Inflammatory macrophage treated with lipopolysaccharide for 4 hours (primary cell): ENCODE data around the gene ZDHHC11.
A peak's percentile ranks its signal among the peaks of the same experiment; 100 is the strongest.
"Not testable (repeated sequence)": the region's sequence is repeated elsewhere in the genome, so short reads cannot be mapped to it uniquely, and the experiment has no call there.

Source experiments
- DNase-seq: peaks from one replicate; pipeline ENCODE4 v3.0.0-alpha.2; 2020

The ZDHHC11 gene

DNA sequence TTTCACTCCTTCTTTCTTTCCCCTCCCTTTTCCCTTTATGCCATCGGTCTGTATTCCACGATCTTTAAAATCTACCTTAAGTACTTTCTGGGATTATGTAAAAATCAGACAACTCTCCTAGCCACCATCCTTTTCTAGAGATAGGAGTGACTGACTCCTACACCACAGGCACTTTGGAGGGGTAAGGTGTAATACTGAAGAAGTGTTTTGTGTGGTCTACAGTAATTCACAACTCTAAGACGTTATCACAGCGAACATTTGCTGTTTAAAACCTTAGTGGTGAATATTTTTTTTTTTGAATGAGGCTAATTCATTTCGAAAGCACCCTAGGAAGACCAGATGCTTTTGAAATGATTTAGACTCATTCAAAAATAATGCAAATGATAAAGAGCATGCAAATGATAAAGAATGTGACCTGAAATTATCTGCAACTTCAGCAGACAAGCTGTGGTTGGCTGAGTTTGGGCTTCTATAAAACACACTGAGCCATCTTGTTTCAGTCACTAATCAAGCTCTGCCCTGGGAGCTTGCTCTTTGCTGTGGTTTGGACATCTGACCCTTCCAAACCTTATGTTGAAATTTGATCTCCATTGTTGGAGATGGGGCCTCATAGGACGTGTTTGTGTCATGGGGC is 52.2 kb downstream of the ZDHHC11 start:
- not testable (repeated sequence) for DNase-seq

DNA sequence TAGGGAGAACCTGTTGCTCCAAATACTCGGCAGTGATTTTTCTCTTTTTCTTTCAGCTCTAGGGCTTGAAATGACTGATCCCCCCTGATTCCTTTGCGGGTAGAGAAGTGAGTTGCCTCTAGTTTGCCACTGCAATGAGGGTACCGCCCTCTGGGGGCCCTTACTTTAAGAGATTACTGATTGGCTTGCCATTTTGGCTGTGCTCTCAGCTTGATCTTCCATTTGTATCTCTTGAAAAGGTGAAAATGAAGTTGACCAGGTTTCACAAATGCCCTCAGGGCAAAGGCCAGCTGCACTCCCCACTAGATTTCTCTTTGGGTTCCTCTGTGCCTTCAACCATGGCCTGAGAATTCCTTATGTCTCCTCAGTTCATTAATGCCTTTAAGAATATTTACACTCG is 52.8 kb downstream of the ZDHHC11 start:
- not testable (repeated sequence) for DNase-seq

DNA sequence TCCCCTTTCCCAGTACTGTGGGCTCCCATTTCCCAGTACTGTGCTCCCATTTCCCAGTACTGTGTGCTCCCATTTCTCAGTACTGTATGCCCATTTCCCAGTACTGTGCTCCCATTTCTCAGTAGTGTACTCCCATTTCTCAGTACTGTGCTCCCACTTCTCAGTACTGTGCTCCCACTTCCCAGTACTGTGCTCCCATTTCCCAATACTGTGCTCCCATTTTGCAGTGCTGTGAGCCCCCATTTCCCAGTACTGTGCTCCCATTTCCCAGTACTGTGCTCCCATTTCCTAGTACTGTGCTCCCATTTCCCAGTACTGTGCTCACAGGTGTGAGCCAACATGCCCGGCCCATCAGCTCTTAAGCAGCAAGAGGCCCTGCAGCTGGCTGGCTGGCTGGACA is 54.9 kb downstream of the ZDHHC11 start:
- DNase-seq: not testable (repeated sequence)

DNA sequence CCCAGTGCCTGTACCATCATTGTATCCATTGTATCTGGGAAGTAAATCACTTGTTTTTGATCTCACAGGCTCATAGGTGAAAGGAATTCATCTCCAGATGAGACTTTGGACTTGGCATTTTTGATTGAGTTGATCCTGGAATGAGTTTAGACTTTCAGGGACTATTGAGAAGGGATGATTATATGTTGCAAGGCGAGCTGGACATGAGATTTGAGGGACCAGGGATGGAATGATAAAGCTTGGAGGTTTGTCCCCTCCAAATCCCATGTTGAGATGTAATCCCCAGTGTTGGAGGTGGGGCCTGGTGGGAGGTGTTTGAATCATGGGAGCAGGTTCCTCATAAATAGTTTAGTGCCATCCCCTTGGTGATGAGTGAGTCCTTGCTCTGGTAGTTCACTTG is 55.8 kb downstream of the ZDHHC11 start:
- DNase-seq: not testable (repeated sequence)

DNA sequence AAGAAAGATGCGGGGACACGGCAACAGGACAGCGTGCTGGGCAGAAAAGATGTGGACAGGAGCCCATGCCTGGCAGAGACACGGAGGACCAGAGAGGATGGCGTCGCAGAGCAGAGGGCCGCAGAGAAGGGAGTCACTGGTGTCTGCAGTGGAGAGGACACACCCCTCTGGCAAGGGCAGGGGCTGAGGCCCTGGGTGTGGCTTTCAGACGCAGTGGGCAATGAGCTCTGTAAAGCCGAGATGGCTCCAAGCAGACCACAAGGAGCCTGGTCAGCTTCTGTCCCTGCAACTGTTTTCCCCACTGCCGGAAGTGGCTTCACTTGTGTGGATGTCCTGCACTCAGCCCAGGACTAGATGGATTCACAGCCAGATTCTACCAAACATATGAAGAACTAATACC is 62.1 kb downstream of the ZDHHC11 start:
- DNase-seq: not testable (repeated sequence)

DNA sequence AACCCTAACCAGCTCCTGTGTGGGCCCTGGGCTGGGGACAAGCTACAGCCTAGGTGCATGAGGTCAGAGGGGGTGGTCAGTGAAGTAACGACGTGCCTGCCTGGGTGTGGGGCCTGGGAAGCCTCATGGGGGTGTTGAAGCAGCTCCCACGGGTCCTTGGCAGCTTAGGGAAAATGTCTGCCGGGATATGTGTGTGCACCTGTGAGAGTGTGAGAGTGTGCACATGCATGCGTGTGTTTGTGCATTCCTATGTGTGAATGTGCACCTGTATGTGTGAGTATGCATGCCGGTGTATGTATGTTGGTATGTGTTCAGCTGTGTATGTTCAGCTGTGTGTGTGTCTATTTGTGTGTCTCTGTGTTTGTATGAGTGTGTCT is 62.9 kb downstream of the ZDHHC11 start:
- DNase-seq: not testable (repeated sequence)

DNA sequence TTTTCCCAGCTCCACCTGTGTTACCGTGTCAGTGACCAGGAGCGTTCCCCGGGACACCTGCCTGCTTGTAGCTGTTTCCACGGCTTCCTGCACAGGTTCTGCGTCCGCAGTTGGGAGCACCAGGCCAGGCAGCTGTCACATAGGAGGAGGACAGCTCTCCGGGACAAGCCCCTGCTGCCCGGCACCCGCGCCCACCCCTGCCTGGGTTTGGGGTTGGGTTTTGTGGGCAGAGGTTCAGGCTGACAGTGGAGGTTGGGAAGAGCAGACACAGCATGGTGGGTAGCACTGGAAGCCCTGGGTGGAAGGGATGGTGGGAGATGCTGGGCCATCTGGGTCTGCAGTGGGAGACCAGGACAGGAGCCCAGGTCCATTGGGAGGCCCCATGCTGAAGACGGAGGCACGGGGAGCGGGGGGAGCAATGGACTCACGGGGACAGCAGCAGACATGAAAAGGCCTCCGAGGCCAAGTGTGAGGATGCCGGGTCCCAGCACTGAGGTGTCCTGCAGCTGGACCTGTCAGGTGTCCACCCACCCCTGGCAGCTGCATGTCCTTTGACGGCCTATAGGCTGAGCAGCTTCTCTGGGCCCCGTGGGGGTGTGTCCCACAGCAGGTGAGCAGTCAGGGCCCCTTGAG is 63.4 kb downstream of the ZDHHC11 start:
- not testable (repeated sequence) for DNase-seq

DNA sequence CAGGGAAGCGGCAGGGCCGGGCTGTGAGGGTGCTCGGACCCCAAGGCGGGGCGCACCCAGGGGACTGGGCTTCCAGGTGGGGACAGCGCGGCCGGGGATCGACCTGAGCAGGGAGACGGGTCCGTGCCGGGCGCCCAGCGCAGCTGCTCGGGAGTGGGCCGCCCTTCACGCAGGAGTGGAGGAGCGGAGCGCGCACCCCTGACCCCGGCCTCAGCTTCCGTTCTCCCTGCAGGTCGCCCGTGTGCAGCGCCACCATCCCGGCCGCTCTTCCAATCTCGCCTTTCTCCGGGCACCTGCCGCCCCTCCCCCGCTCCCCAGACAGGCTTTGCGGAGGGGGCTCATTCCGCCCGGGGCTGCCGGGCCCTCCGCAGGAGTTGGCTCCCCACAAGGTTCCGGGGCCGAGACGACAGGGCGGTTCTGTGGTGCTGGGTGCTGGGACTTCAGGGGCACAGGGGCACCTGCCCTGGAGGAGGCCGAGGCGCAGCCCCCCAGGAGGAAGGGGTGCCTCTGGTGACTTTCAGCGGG is 65.5 kb downstream of the ZDHHC11 start:
- DNase-seq: not testable (repeated sequence)

DNA sequence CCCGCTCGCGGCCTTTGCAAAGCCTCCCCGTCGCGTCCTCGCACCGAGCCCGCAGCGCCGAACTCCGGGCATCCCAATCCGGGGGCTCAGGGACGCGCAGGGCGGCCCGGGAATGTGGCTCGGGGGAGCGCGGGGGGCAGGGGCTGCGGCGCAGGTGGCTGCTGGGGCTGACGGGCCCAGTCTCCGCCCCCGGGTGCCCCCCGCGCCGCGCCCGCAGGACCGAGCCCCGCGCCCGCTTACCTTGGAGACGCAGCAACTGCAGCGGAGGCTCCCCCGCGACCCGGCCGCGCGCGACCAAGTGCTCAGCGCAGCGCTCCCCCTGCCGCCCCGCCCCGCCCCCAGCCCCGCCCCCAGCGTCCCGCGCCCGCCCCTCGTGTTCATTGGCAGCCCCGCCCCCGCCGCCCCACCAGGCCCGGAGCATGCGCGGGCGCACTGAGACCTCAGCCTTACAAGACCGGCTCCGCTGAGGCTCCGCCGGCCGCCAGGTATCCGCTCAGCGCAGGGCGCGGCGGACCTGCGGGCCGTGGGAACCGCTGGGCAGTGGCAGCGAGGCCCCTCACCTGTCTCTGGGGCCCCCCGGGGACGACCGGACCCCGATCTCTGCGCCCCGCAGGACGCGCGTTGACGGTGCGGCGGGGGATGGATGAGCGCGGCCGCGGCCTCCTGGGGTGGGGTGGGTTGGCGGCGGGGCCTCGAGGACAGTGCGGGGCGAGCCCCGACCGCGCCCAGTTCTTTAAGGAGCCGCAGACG is 66.2 kb downstream of the ZDHHC11 start, which contains the start of gene ZDHHC11B:
ZDHHC11B (minus strand) TSS at position 302 of the 750 bp plus-strand sequence. CDS start 17,810 bp downstream, outside the sequence.
- peak; percentile 54 for DNase-seq

DNA sequence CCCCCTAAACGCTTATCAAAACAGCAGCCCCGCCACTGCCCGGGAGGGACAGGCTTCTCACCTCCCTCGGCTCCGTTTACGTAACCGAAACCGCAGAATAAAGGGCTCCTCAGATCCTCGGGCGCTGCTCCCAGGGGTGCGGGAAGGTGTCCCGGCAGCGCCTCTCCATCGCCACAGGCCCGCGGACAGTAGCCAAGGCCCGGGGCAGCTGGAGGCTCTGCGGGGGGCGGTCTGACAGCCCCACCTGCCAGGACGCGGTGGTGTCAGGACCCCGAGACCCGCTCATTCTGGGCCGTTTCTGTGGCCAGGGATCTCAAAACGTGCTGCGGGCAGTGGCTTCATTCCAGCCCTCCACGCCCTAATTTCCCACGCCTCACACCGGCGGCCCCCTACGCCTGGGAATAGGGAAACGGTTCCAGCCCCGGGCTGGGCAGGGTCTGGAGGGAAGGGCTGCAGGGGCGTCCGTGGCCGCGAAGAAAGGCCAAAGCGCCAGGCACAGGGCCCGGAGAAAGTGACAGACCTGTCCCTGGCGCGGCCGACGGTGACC is 66.8 kb downstream of the ZDHHC11 start:
- not testable (repeated sequence) for DNase-seq

DNA sequence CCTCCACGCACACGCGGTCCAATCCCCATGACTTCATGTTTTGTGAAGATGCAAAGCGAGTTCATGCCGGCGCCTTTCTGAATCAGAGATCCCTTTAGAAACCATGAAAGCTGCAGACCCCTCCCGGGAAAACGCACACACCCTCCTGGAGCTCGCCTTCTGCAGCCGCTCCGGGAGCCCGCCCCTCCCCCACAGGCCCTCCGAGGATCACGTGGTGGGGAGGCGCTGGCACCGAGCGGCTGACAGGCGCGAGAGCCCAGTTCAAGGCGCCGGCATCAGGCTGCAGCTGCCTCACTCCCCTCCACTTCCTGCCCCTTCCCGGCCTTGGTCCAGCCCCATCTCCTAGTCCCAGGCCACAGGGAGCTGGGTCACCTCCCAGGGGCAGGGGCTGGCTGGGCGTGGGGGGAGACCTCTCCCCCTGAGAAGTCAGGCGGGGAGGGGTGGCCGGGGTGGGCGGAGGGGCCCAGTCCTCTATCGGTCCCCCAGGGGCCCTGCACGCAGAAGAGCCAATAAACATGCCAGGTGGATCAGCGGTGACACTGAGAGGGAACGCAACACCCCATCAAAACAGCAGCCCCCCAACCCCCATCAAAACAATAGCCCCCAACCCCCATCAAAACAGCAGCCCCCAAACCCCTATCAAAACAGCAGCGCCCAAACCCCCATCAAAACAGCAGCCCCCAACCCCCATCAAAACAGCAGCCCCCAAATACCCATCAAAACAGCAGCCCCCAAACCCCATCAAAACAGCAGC is 67.6 kb downstream of the ZDHHC11 start:
- not testable (repeated sequence) for DNase-seq

DNA sequence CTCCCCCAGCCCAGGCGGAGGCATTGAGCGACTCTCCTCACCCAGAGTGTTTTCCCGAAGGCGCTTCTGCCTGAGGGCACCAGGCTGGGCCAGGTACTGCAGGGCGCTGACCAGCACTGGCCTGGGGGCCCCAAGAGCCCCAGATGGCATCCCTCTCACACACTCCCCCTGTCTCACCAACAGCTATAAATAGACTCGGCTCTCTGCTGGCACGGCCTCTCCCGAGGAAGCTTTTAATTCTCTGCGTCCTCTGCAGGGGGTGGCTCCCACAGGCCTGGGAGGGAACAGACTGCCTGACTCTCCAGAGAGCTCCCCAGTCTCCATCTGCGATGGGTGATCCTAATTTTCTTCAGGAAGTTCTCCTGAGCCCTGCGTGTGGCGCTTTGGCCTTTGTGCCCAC is 68.4 kb downstream of the ZDHHC11 start:
- not testable (repeated sequence) for DNase-seq

DNA sequence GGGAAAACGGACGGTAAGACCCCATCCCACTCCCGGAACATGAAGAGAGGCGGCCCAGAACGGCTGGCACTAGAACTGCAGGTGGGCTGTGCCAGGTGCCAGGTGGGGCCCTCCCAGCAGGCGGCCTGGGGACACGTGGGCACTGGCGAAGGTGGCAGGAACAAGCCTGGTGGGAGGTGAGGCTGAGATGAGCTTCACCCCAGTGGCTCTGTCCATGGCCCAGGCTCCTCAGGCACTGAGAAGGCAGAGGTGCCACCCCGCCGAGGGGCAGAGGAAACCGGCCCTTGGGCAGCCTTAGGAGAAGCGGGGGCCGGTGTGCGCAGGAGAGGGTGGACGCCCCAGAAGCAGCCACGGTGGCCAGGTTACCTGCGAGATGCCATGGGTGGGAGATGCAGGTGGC is 70.2 kb downstream of the ZDHHC11 start:
- DNase-seq: not testable (repeated sequence)

DNA sequence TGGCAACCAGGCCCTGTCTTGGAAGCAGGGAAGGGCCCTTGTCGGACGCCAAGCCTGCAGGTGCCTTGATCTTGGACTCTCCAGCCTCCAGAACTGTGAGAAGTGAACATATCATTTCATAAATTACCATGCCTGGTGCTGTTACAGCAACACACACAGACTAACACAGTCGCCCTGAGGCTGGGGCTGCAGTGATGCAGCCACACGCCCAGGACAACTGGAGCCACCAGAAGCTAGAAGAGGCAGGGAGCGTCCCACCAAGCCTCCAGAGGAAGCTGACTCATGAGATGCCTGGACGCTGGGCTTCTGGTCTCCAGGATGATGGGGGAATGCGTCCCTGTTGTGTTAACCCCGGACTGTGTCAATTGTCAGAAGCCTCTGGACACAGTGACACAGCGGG is 71.8 kb downstream of the ZDHHC11 start:
- not testable (repeated sequence) for DNase-seq

DNA sequence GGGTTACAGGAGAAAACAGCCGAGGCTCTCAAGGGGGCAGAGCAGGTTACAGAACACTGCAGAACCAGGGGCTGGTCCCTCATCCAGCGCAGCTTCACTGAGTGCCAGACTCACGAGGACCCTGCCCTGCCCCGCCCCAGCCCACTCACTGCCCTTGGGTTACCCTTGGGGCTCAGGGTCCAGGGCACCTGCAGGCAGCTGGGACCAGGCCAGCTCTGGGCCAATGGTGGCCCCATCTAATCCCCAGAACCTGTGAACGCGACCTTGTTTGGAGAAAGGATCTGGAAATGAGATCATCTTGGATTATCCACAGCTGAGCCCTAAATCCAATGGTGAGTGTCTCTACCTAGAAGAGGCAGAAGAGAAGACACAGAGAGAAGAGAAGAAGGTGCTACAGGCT is 72.4 kb downstream of the ZDHHC11 start:
- DNase-seq: not testable (repeated sequence)

DNA sequence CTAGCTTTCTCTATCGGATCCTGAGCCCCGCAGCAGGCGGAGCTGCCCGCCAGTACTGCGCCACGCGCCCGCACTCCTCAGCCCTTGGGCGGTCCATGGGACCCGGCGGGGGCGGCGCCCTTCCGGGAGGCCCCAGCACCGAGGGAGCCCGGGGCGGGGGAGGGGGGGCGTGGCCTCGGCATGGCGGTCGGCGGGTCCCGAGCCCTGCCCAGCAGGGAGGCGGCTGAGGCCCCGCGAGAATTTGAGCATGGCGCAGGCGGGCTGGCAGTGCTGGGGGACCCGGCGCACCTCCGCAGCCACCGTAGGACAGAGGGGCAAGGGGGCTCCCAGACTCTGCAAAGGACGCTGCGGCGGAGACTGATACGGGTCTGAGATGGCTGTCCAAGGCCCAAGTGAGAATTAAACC is 73.0 kb downstream of the ZDHHC11 start:
- DNase-seq: no peak

DNA sequence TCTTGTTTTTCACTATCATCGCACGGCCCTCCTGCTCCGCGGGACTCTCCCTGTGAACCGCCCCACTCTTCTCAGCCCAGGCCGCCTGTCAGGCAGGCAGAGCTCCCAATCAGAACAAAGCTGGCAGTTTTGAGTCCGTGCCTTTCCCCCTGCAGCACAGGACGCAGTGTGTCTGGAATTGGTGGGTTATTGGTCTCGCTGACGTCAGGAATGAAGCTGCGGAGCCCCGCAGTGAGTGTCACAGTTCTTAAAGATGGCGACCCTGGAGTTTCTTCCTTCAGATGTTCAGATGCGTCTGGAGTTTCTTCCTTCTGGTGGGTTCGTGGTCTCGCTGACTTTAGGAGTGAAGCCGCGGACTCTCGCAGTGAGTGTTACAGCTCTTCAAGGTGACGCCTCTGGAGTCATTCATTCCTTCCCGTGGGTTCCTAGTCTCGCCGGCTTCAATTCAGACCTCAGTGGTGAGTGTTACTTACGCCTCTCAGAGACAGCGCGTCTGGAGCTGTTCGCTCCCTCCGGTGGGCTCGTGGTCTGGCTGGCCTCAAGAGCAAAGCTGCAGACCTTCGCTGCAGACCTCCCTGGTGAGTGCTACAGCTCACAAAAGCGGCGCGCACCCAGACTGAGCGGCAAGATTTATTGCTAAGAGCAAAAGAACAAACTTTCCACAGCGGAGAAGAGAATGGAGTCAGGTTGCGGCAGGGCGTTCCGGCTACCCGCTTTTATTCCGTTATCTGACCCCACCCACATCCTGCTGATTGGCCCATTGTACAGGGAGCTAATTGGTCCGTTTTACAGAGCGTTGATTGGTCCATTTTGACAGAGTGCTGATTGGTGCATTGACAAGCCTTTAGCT is 73.7 kb downstream of the ZDHHC11 start:
- no peak for DNase-seq

DNA sequence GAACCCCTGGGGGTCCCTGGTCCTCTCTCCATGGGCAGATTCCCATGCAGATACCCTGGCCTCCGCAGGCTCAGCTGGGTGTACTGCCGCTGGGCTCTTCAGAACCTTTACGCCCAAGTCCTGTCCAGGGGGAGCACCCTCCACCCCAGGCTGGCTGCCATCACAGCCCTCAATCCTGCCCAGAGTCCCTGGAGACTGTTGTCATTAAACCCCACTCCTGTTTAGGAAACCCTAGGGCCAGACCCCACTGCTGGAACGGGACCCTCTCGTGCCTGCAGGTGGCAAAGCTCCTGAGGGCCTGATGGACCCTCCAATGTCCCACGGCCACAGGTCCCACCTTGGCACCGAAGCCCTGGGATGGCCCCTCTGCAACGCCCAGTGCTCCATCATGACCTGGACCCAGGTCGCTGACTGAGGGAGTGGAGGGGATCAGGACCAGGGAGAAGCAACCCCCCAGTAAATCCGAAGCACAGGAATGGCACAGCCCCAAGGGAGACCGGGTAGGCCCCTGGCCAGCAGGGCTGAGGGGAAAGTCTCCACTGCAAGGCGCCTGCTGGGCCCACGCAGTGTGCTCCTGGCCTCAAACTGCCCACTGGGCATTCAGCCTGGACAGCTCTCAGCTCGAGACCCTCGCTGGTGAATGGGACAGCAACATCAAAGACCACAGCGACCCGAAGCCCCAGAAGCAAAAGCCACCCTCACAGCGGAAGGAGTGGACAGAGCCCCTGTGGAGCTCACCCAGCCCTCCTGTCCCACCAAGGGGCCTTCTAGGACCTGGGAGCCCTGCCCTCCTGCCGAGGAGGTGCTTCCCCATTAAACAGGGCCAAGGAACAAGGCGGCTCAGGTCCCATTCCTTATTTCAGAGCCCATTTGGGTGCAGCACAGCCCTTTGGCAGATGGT is 74.6 kb downstream of the ZDHHC11 start:
- DNase-seq: no peak

DNA sequence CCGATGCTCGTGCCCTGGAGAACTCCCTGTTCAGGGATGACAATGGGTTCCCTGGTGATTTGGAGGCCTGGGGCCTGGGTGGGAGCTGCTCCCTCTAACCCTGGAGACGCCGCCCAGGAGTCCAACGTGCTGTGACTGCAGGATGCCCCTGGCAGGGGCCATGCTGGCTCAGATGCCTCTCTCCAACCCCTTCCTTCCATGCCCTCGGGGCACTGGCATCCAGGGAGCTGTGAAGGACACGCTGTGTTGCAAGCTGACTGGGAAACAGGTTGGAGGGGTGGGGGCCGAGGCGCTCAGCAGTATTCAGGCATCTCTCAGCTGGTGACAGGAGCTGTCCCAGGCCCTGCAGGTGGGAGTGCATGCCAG is 75.2 kb downstream of the ZDHHC11 start:
- DNase-seq: not testable (repeated sequence)

DNA sequence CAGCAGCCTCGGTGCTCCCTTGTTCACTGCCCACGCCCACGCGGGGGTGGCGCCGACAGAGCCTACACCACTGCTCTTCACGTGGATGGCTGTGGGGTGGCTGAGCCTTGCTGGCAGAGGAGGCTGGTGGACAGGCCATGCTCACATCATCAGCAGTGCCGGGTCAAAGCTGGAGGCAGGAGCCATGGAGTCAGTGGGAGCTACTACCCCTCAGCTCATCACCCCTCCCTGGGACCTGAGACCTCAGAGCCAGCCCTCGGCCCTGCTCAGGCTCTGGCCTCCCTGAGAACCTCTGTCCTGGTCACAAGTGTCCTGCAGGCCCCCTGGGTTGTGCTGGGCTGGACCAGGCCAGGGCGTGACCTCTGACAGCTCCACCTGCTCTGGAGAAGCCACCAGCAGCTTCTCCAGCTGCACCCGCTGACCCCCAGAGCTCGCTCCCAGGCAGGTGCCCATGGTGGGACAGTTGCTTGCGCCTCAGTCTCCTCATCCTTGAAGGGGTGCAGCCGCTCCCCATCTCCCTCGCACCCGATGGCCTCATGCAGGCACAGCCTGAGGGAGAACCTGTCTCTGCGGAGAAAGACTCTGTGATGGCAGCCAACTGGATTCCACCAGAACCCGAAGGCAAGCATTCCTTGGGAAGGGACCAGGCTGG is 75.8 kb downstream of the ZDHHC11 start:
- DNase-seq: not testable (repeated sequence)
